DMS114 treated with DMSO at 0.1 percent for 48 hours (cell line): ENCODE measurements around the gene REPS1.
"Not testable (repeated sequence)": the region's sequence is repeated elsewhere in the genome, so short reads cannot be mapped to it uniquely, and the experiment has no call there.

Experiments
- DNase-seq: peaks from one replicate; lab custom pipeline; 2025; ENCODE audit not compliant: unreplicated experiment; lab: John Stamatoyannopoulos, UW

REPS1 gene

DNA sequence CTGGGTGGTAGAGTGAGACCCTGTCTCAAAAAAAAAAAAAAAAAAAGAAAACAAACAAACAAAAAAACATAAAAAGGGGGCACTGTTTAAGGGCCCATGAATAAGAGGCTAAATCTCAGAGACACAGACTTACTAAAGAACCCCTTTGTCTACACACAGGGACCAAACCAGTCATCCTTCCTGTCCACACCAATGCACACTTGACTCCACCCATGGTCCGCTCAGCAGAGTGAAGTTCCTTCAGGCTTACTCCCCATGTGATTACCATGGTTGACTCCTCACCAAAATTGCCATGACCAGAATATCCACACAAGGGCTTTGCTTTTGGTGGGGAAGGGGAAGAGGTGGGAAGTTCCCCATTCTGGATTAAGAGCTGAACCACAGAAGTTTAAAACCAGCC is 19.4 kb upstream of the REPS1 start:
- DNase-seq: no peak

GRCh38 chr6:139006477-139006876 is 18.4 kb upstream of the REPS1 start:
- no peak for DNase-seq

- DNase-seq: no peak
These were observed 15.7 kb upstream of the REPS1 start for GRCh38 chr6:139003751-139004150.

GRCh38 chr6:138999949-139000725 is 12.1 kb upstream of the REPS1 start:
- DNase-seq: no peak

DNA sequence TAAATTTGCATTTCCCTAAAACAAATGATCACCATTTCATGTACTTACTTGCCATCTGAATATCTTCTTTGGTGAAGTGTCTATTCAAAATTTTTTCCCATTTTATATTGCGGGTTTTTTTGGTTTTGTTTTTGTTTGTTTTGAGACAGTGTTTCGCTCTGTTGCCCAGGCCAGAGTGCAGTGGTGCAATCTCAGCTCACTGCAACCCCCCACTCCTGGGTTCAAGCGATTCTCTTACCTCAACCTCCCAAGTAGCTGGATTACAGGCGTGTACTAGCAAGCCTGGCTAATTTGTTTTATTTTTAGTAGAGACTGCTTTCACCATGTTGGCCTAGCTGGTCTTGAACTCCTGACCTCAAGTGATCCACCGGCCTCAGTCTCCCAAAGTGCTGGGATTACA is 9.1 kb upstream of the REPS1 start:
- DNase-seq: no peak

- DNase-seq: no peak
These were observed 8.5 kb upstream of the REPS1 start for GRCh38 chr6:138996524-138996923.

DNA sequence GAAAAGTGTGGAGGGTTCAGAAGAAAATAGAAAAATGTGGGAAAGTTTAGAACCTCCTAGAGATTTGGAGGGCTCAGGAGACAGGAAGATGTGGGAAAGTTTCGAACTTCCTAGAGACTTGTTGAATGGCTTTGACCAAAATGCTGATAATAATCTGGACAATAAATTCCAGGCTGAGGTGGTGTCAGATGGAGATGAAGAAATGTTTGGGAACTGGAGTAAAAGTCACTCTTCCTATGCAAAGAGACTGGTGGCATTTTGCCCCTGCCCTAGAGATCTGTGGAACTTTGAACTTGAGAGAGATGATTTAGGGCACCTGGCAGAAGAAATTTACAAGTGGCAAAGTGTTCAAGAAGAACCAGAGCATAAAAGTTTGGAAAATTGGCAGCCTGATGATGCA is 5.4 kb upstream of the REPS1 start:
- not testable (repeated sequence) for DNase-seq

DNA sequence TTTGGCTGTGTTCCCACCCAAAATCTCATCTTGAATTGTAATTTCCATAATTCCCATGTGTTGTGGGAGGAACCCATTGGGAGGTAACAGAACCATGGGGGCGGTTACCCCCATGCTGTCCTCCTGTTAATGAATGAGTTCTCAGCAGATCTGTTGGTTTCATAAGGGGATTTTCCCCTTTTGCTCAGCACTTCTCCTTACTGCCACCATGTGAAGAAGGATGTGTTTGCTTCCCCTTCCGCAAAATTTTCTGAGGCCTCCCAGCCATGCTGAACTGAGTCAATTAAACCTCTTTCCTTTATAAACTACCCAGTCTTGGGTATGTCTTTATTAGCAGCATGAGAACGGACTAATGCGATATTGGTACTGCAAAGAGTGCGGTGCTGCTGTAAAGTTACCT is 4.9 kb upstream of the REPS1 start:
- DNase-seq: not testable (repeated sequence)

GRCh38 chr6:138991206-138991605 is 3.2 kb upstream of the REPS1 start:
- no peak for DNase-seq

GRCh38 chr6:138989098-138989983 is 1.3 kb upstream of the REPS1 start:
- DNase-seq: no peak

DNA sequence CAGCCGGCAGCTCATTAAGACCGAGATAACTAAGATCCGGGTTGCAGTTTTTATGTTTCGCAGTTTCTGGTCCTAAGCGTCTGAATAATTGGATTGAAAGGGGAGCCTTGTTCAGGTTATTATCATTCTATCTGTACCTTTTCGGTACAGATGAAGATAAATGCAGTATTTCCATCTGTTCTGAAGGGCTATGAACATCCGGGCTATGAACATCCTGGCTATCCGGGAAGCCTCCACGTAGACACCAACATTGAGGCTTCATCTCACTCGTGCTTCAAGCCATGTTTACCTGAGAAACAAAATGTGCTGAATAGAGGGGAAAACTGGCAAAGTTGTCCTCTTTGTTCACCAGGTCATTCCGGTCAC is 399 bp upstream of the REPS1 start:
- DNase-seq: no peak

- no peak for DNase-seq
These were observed 892 bp downstream of the REPS1 start for GRCh38 chr6:138987080-138987642.

GRCh38 chr6:138986578-138986977 is 1.5 kb downstream of the REPS1 start:
- no peak for DNase-seq

- DNase-seq: no peak
These were observed 6.6 kb downstream of the REPS1 start for GRCh38 chr6:138981416-138981815.

DNA sequence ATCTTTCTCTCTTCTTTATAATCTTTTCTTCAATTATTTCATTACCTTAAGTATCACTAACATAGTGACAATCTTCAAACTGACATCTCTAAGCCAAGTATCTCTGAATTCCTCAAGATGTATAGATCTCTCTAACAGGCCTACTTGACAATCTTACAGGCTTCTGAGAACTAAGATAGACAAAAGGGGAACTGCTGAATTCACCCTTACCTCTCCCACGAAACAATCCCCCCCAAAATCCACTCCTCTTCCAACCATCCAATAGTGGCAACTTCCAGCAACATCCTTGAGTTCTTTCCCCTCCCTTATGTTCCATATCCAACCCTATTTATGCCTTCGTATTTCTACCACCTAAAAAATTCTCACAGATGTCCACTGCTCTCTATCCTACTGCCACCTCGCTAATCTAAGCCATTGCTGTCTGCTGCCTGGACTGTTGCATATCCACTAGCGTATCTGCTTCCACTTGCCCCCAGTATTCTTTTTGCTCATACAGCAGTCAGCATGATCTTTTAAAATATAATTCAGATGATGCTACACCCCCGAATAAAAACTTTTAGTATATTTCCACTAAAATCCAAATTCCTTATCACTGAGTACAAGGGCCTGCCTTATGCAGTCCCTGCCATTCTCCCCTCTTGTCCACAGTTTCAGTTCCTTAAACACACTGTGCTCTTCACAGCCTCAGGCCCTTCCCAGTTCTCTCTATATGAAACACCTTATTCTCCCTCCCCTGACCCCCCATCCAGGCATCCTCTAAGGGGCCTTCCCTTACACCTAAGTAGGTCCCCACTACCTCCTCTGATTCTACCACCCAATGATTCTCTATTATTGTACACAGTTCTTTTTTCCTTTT is 8.0 kb downstream of the REPS1 start:
- DNase-seq: no peak

DNA sequence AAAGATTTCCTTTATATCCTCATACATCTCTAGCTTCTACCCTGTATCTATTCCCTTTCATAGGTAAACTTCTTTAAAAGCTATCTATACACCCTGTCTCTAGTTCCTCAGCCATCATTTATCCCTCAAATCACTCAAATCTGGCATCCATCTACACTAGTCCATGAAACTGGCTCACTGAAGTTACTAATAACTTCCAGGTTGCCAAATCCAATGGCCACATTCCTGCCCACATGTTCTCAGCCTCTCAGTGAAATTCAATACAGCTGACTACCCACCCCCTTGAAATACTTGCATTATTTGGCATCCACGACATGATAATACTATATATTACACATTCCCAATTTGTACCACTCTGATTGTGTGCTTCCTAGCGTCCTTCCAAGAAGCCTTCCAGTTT is 8.7 kb downstream of the REPS1 start:
- DNase-seq: no peak

DNA sequence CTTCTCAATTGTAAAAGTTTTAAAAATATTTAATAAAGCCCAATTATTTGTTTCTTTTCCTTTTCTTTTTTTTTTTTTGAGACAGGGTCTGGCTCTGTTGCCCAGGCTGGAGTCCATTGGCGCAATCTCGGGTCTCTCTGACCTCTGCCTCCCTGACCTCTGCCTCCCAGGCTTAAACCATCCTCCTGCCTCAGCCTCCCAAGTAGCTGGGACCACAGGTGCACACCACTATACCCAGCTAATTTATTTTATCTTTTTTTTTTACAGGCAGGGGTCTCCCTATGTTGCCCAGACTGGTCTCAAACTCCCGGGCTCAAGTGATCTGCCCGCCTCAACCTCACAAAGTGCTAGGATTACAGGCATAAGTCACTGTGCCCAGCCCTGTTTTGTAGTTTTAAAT is 9.8 kb downstream of the REPS1 start:
- DNase-seq: no peak

DNA sequence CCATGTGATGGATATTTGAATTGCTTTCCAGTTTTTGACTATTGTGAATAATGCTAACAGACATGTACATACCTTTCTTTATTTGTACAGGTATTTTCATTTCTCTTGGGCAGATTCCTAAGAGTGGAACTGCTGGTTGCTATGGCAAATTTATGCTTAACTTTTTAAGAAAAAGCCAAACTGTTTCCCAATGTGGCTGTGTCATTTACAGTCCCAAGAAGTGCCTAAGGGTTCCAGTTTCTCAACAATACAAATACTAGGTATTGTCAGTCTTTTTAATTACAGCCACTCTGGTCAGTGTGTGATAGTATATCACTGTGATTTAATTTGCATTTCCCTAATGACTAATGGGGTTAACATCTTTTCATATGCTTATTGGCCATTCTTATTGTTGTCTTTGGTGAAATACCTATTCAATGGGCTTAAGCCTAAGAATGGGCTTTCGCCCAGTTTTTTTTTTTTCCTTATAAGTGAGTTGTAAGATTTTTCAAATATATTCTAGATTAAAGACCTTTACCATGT is 10.3 kb downstream of the REPS1 start:
- no peak for DNase-seq

- no peak for DNase-seq
These were observed 10.8 kb downstream of the REPS1 start for GRCh38 chr6:138977242-138977641.

- DNase-seq: no peak
These were observed 12.2 kb downstream of the REPS1 start for GRCh38 chr6:138975815-138976214.
